Activated naive CD4-positive, alpha-beta T cell treated with anti-CD3 and anti-CD28 coated beads, Interleukin-2, amount 50 U/mL, for 24 hours (primary cell): Measurements from ENCODE around the gene EEA1.

Experiments
- H3K27ac Mint-ChIP-seq: one replicate; pipeline ENCODE4 v1.8.0; 2021; ENCODE audit warnings: mild to moderate bottlenecking, mixed read lengths
- H3K27me3 Mint-ChIP-seq: one replicate; pipeline ENCODE4 v1.8.0; 2021; ENCODE audit warnings: mixed read lengths
- H3K36me3 Mint-ChIP-seq: one replicate; pipeline ENCODE4 v1.8.0; 2021; ENCODE audit warnings: mixed read lengths
- H3K4me1 Mint-ChIP-seq: one replicate; pipeline ENCODE4 v1.8.0; 2021; ENCODE audit warnings: mixed read lengths
- H3K4me3 Mint-ChIP-seq: one replicate; pipeline ENCODE4 v1.8.0; 2021; ENCODE audit warnings: mild to moderate bottlenecking, mixed read lengths
- H3K9me3 Mint-ChIP-seq: one replicate; pipeline ENCODE4 v1.8.0; 2021; ENCODE audit warnings: mixed read lengths

The EEA1 gene

DNA sequence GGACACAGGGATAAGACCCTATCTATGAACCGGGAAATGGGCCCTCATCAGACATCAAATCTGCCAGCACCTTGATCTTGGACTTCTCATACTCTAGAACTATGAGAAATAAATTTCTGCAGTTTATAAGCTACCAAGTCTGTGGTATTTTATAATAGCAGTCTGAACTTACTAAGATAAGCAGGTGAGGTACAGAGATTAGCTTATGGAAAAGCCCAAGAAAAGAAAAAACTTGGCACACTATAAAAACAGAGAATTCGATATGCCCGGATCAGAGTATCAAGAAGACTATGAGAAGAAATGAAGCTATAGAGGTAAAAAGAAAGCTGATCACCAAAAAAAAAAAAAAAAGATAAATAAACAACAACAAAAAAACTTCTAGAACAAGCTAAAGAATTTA is 52.6 kb downstream of the EEA1 start:
- no peaks in the 10 kb centered on the region for H3K27me3 Mint-ChIP-seq
- H3K4me3 Mint-ChIP-seq = no peak overlapping the region
- peak overlapping the region; percentile 26 for H3K27ac Mint-ChIP-seq
- H3K4me1 Mint-ChIP-seq = peaks cover 45% of the 10 kb centered on the region
- peaks cover 13% of the 10 kb centered on the region for H3K36me3 Mint-ChIP-seq
- no peaks in the 10 kb centered on the region for H3K9me3 Mint-ChIP-seq

DNA sequence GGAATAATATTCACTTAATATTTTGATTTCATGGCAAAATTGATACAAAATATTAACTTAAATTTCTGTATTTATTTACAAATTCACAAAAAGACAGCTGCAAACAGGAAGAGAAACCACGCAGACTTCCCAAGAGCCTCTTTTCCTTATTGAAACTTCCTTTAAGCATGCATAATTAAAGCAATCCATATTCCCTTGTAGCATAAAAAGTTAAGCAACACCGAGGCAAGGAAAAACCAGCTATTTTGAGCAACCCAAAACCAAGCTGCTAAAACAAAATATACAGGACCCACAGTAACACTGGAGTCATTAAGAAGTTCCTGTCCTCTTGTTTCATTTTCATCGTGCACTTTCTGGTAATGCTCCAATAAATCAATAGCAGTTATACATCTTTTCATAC is 58.0 kb downstream of the EEA1 start:
- Mint-ChIP-seq H3K27ac (no peak overlapping the region), H3K4me3 (no peak overlapping the region), H3K27me3 (no peaks in the 10 kb centered on the region), H3K36me3 (peaks cover 2% of the 10 kb centered on the region), H3K4me1 (peaks cover 35% of the 10 kb centered on the region), H3K9me3 (no peaks in the 10 kb centered on the region)

- Mint-ChIP-seq H3K4me3 (no peak overlapping the region), H3K4me1 (peaks cover 27% of the 10 kb centered on the region), H3K36me3 (peaks cover 15% of the 10 kb centered on the region)
Measured at GRCh38 chr12:92866418-92866817, 62.7 kb downstream of the EEA1 start.

GRCh38 chr12:92863251-92863650 is 65.8 kb downstream of the EEA1 start:
- peaks cover 24% of the 10 kb centered on the region for H3K36me3 Mint-ChIP-seq
- no peak overlapping the region for H3K27ac Mint-ChIP-seq
- no peaks in the 10 kb centered on the region for H3K9me3 Mint-ChIP-seq
- H3K4me1 Mint-ChIP-seq = peaks cover 19% of the 10 kb centered on the region
- no peak overlapping the region for H3K4me3 Mint-ChIP-seq
- H3K27me3 Mint-ChIP-seq = no peaks in the 10 kb centered on the region

More at GRCh38 chr12:92866418-92866817, 62.7 kb downstream of the EEA1 start:
- Mint-ChIP-seq H3K27me3 (no peaks in the 10 kb centered on the region), H3K9me3 (no peaks in the 10 kb centered on the region), H3K27ac (no peak overlapping the region)

- Mint-ChIP-seq H3K27ac (no peak overlapping the region), H3K9me3 (no peaks in the 10 kb centered on the region), H3K4me1 (peaks cover 19% of the 10 kb centered on the region), H3K27me3 (no peaks in the 10 kb centered on the region), H3K4me3 (no peak overlapping the region), H3K36me3 (peaks cover 31% of the 10 kb centered on the region)
Measured at GRCh38 chr12:92861381-92861780, 67.7 kb downstream of the EEA1 start.

GRCh38 chr12:92860521-92860920 is 68.6 kb downstream of the EEA1 start:
- peaks cover 19% of the 10 kb centered on the region for H3K4me1 Mint-ChIP-seq
- peaks cover 31% of the 10 kb centered on the region for H3K36me3 Mint-ChIP-seq
- no peak overlapping the region for H3K4me3 Mint-ChIP-seq
- no peaks in the 10 kb centered on the region for H3K27me3 Mint-ChIP-seq
- H3K9me3 Mint-ChIP-seq = no peaks in the 10 kb centered on the region
- no peak overlapping the region for H3K27ac Mint-ChIP-seq

GRCh38 chr12:92859650-92860386 is 69.3 kb downstream of the EEA1 start:
- Mint-ChIP-seq H3K36me3 (peaks cover 29% of the 10 kb centered on the region), H3K4me1 (peaks cover 20% of the 10 kb centered on the region), H3K27me3 (no peaks in the 10 kb centered on the region), H3K9me3 (no peaks in the 10 kb centered on the region), H3K27ac (no peak overlapping the region), H3K4me3 (no peak overlapping the region)

DNA sequence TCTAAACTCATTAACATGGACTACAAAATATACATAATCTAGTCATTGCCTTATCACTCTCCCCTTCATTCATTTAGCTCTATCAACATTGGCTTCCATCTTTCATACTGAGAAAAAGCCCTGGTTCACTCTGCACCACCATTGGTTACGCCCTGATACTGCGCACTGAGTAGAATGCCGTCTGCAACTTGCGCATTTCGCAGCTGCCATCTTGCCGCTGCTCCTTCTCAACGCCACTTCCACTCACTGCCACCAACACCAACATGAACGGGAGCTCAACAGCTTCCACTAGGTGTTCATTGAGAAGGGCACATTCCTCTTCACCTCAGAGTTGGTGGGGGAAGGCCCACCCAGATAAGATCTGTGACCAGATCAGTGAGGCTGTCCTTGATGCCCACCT is 71.3 kb downstream of the EEA1 start:
- Mint-ChIP-seq H3K4me1 (peaks cover 16% of the 10 kb centered on the region), H3K27me3 (no peaks in the 10 kb centered on the region), H3K4me3 (no peak overlapping the region), H3K27ac (no peak overlapping the region), H3K36me3 (peaks cover 24% of the 10 kb centered on the region), H3K9me3 (no peaks in the 10 kb centered on the region)

- H3K4me1 Mint-ChIP-seq = peaks cover 14% of the 10 kb centered on the region
- no peaks in the 10 kb centered on the region for H3K9me3 Mint-ChIP-seq
- H3K4me3 Mint-ChIP-seq = no peak overlapping the region
- H3K36me3 Mint-ChIP-seq = peaks cover 23% of the 10 kb centered on the region
- H3K27ac Mint-ChIP-seq = no peak overlapping the region
- H3K27me3 Mint-ChIP-seq = no peaks in the 10 kb centered on the region
Measured at GRCh38 chr12:92854344-92854743, 74.8 kb downstream of the EEA1 start.

- peaks cover 8% of the 10 kb centered on the region for H3K4me1 Mint-ChIP-seq
- H3K36me3 Mint-ChIP-seq = peaks cover 17% of the 10 kb centered on the region
- no peak overlapping the region for H3K4me3 Mint-ChIP-seq
- H3K27me3 Mint-ChIP-seq = no peaks in the 10 kb centered on the region
- no peaks in the 10 kb centered on the region for H3K9me3 Mint-ChIP-seq
- H3K27ac Mint-ChIP-seq = no peak overlapping the region
Measured at GRCh38 chr12:92848740-92849139, 80.4 kb downstream of the EEA1 start.

- H3K4me1 Mint-ChIP-seq = peaks cover 4% of the 10 kb centered on the region
Measured at GRCh38 chr12:92847368-92847767, 81.7 kb downstream of the EEA1 start.

DNA sequence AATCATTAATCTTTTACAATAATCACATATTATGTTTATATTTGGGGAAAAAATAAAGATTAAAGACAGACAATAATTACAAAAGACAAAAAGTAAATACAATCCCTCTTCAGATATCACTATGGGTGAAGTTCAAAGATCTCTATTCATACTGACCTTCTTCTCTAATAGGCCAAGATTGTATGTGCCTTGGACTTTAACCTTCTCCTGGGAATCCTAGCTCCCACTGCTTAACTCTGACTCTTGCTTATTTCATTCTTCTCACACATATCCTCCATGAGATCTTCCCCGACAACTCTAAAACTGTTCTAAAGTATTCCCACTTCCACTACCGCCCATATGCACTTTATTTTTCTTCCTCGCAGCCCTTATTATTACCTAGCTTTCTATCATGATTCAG is 83.8 kb downstream of the EEA1 start:
- Mint-ChIP-seq H3K9me3 (no peaks in the 10 kb centered on the region), H3K4me1 (peaks cover 4% of the 10 kb centered on the region), H3K27me3 (no peaks in the 10 kb centered on the region), H3K4me3 (no peak overlapping the region), H3K36me3 (peaks cover 16% of the 10 kb centered on the region), H3K27ac (peak overlapping the region; percentile 12)

More at GRCh38 chr12:92847368-92847767, 81.7 kb downstream of the EEA1 start:
- Mint-ChIP-seq H3K27me3 (no peaks in the 10 kb centered on the region), H3K9me3 (no peaks in the 10 kb centered on the region), H3K4me3 (no peak overlapping the region), H3K27ac (no peak overlapping the region), H3K36me3 (peaks cover 17% of the 10 kb centered on the region)

GRCh38 chr12:92844151-92844763 is 84.8 kb downstream of the EEA1 start:
- no peaks in the 10 kb centered on the region for H3K27me3 Mint-ChIP-seq
- H3K9me3 Mint-ChIP-seq = no peaks in the 10 kb centered on the region
- H3K36me3 Mint-ChIP-seq = peaks cover 16% of the 10 kb centered on the region
- no peak overlapping the region for H3K27ac Mint-ChIP-seq
- no peak overlapping the region for H3K4me3 Mint-ChIP-seq
- H3K4me1 Mint-ChIP-seq = peaks cover 12% of the 10 kb centered on the region

GRCh38 chr12:92829686-92830282 is 99.3 kb downstream of the EEA1 start:
- H3K36me3 Mint-ChIP-seq = peaks cover 20% of the 10 kb centered on the region
- H3K4me1 Mint-ChIP-seq = peaks cover 23% of the 10 kb centered on the region

GRCh38 chr12:92828565-92828964 is 100.5 kb downstream of the EEA1 start:
- Mint-ChIP-seq H3K9me3 (no peaks in the 10 kb centered on the region), H3K36me3 (peaks cover 14% of the 10 kb centered on the region), H3K4me1 (peaks cover 18% of the 10 kb centered on the region), H3K27me3 (no peaks in the 10 kb centered on the region), H3K27ac (peak overlapping the region; percentile 44), H3K4me3 (no peak overlapping the region)

More at GRCh38 chr12:92829686-92830282, 99.3 kb downstream of the EEA1 start:
- Mint-ChIP-seq H3K27me3 (no peaks in the 10 kb centered on the region), H3K4me3 (no peak overlapping the region), H3K9me3 (no peaks in the 10 kb centered on the region), H3K27ac (no peak overlapping the region)

GRCh38 chr12:92827836-92828431 is 101.2 kb downstream of the EEA1 start:
- no peaks in the 10 kb centered on the region for H3K27me3 Mint-ChIP-seq
- H3K4me3 Mint-ChIP-seq = no peak overlapping the region
- peaks cover 13% of the 10 kb centered on the region for H3K36me3 Mint-ChIP-seq
- H3K27ac Mint-ChIP-seq = no peak overlapping the region
- H3K9me3 Mint-ChIP-seq = no peaks in the 10 kb centered on the region
- H3K4me1 Mint-ChIP-seq = peaks cover 12% of the 10 kb centered on the region
